HG02798 (cell line): ENCODE results near the gene EPM2AIP1.
"Not testable (repeated sequence)": the region's sequence is repeated elsewhere in the genome, so short reads cannot be mapped to it uniquely, and the experiment has no call there.

Experiments
- ATAC-seq: cut with Tn5 transposase; IDR thresholded peaks from one replicate; pipeline ENCODE4 v1.9.1; 2021; ENCODE audit warnings: mild to moderate bottlenecking; ENCODE audit not compliant: unreplicated experiment, poor library complexity

The EPM2AIP1 gene

DNA sequence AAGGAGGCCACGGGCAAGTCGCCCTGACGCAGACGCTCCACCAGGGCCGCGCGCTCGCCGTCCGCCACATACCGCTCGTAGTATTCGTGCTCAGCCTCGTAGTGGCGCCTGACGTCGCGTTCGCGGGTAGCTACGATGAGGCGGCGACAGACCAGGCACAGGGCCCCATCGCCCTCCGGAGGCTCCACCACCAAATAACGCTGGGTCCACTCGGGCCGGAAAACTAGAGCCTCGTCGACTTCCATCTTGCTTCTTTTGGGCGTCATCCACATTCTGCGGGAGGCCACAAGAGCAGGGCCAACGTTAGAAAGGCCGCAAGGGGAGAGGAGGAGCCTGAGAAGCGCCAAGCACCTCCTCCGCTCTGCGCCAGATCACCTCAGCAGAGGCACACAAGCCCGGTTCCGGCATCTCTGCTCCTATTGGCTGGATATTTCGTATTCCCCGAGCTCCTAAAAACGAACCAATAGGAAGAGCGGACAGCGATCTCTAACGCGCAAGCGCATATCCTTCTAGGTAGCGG lies at the start of gene EPM2AIP1:
Gene EPM2AIP1 (minus strand): TSS at position 326 of the 520 bp plus-strand sequence. CDS start 54 bp downstream, at position 272.
- ATAC-seq: peak; percentile 88

DNA sequence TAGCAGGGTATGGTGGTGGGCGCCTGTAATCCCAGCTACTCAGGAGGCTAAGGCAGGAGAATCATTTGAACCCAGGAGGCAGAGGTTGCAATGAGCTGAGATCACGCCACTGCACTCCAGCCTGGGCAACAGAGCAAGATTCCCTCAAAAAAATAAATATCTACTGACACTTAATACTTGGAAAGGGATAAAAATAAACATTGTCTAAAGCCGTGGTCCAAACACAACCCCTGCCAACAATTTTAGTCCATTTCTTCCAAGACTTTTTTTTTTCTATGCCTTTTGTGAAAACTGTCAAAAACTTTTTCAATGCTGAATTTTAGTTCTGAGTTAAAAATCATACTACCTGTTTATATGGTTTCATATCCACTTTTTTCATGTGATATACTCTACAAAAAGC lies 49.8 kb upstream of the EPM2AIP1 start:
- ATAC-seq: not testable (repeated sequence)

DNA sequence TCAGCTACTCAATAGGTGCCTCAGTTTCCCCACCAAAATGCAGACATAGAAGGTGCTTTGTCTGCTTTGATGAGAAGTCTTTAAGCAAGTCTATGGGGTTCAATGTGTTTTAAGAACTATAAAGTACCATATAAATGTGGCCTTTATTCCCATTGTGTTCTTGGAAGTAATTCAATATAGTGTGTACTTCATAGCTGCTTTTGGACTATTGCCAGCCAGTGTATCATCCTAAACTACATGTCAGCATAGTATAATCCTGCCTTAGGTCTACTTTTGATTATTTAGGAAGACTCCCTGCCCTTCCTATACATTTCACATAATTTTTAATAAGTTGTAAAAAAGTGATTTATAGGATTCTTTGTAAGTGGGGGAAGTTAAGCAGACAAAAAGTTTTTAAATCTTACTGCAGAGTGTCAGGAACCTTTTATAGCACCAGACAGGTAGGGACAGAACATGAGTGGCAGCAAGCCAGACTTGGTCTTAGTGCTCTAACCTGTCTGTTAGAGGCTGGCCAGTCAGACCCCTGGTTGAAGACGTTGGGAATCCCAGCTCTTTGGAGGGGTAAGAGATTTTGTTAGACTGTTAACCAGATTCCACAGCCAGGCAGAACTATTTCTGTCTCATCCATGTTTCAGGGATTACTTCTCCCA lies 48.7 kb upstream of the EPM2AIP1 start:
- ATAC-seq: no peak

DNA sequence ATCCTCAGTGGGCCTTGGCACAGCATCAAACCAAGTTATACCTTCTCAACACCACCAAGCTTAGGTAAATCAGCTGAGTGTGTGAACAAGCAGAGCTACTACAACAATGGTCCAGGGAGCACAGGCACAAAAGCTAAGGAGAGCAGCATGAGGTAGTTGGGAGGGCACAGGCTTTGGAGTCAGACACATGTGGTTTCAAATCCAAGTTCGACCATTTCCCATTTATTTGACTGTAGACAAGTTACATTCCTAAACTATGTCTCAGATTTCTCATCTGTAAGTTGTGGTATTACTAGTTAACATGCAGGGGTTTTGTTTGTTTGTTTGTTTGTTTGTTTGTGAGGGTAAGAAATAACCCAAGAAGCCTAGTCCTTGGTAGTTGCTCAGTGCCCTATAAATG lies 47.3 kb upstream of the EPM2AIP1 start:
- no peak for ATAC-seq

DNA sequence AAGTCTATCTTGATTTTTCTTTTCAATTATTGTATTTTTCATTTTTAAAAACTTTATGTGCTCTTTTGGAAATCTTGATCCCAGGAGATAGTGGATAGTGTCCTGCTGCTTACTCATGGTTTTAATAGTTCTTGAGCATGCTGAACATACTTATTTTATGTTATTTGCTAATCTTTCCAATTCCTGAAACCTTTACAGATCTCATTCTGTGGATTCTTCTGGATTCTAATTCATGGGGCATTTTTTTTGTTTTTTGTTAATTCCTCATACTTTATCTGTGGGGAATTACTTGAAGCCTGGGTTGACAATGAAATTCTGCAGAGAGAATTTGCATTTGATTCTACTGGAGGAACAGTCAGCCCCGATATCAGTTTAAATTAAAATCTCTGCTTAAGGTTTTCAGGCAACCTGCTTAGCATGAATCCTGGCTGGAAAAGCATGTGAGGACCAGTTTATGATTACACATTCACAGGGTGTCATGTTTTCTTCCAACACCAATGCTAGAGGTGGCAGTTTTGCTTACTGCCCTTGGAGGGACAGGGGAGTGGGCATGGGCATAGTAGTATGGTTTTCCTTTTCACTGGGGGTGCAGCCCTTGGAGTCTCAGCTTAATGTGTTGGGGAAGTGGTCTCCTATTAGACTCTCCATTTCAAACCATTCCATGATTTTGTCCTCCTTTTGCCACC lies 46.4 kb upstream of the EPM2AIP1 start:
- no peak for ATAC-seq

DNA sequence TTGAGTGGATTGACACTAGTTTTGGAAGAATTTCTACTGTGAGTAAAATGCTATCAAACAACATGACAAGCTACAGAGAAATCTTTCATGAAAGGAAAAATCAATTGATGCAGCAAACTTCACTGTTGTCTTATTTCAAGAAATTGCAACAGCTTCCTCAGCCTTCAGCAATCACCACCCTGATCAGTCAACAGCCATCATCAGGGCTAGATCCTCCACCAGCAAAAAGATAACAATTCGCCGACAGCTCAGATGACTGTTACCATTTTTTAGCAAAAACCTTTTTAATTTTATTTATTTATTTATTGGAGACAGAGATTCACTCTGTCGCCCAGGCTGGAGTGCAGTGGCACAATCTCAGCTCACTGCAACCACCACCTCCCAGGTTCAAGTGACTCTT lies 44.4 kb upstream of the EPM2AIP1 start:
- no peak for ATAC-seq

DNA sequence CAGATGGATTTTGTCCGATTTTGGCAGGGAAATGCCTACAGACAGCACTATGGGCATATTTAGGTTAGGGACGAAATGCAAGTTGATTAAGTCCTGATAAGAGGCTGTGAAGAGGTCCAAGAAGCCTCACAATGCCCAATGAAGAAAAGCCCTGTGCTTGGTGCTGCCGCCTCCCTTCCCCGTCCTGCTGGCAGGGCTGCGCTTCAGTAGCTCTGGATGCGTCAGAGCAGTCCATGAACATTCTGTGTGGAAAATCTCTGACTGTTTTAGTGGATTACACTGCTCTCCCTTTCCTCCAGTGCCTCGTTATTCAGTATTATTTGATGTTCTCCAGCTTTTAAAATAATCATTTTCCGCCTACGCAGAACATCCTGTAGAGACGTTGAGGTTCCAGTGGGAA lies 40.0 kb upstream of the EPM2AIP1 start:
- no peak for ATAC-seq

DNA sequence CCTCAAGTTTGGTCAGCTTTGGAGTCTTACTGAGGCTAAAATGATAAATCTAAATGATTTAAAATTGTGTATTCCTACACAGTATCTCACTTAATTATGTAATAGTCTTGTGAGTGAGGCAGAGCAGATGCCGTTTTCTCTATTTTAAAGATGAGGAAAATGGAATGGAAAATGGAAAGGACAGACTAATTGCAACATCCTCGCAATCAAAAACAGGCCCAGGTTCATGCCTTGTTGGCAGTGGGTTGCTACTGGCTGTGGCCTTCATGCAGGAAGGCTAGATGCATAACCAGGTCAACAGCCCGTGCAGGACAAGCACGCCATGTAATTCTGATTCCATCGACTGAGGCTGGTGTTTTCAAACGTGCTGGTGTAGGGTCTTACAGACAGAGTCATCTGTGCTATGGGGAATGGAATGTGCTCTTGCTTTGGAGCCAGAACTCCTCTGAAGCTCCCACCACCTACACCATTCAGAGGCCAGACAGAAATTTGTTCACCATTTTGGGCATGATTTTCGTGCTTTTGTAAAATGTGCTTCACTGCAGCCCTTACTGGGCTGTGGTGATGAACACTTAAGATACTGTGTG lies 38.3 kb upstream of the EPM2AIP1 start:
- no peak for ATAC-seq

DNA sequence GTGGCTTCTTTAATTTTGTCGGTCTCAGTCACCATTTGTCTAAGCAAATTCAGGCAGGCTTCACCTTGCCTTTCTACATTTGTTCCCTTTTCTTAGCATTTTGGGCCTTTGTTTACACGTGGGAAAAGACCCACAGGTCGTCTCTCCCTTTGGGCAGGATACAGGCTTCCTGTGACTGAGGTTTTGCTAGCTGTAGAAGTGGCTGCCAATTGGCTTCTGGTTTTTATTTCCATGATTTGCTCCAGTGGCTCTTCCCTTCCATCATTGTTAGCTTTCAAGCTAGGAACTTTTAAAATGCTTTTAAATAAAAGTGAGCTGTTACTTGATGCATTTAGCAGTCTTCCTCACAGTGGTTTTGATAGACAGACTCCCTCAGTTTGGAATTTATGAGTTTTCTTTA lies 37.7 kb upstream of the EPM2AIP1 start:
- ATAC-seq: no peak

DNA sequence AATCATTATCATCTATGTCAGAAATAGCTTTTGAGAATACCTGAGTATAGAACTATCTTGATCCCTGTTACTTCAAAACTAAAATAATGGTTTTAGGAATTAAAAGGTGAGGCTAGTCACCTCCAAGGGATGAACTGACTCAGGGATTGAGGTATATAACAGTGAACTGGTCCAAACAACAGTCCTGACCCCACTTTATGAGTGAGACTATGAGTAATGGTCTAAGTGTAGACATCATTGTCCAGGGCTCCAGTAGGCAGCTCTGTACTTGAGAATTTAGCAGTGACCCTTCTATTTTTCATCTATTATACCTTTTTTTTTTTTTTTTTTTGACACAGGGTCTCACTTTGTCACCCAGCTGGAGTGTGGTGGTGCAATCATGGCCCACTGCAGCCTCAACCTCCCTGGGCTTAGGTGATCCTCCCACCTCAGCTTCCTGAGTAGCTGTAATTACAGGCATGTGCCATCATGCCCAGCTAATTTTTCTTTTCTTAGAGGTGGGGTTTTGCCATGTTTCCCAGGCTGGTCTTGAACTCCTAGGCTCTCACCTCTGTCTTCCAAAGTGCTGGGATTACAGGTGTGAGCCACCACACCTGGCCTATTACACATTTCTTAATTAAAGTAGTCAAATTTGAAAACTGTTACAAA lies 36.7 kb upstream of the EPM2AIP1 start:
- no peak for ATAC-seq

DNA sequence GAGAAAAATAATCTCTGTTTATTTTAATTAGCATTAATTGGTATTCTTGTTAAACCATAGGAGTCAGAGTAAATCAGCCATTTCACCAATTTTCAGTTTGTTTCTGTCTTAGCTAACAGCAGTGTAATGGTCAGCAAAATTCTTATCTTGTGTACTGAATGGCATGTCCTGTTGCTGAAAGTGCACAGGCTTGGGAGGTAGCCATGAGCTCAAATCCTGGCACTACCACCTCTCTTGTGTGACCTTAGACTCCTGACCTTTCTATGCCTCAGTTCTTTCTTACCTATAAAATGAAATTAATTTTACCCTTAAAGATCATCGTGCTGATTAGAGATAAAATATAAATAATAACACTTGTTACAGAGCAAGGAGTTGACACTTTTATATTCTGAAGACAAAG lies 36.2 kb upstream of the EPM2AIP1 start:
- ATAC-seq: no peak

DNA sequence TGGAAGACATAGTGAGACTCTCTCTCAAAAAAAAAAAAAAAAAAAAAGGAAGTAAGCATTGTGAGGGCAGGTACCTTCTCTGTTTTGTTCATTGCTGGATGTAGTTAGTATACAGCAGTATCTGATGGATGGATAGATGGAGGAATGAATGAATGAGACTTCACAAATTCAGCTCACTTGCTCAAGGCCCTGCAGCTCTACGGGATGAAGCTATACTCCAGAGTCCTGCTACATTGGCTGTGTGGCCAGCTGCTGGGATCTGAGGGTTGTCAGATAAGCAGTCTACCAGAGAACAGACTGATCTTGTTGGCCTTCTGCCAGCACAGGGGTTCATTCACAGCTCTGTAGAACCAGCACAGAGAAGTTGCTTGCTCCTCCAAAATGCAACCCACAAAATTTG lies 35.4 kb upstream of the EPM2AIP1 start:
- ATAC-seq: no peak

DNA sequence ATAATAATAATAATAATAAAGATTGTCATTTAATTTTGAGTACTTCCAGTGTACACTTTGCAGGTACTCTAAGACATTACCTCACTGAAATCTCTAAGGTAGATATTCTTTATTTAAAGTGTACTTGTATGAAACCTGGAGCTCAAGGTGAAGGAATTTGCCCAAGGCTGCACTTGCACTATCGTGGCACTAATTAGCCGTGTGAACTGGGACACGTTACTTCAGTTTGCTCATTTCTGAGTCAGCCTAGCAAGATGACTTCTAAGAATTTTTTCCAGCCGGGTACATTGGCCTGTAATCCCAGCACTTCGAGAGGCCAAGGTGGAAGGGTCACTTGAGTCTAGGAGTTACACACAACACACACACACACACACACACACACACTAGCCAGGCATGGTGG lies 33.9 kb upstream of the EPM2AIP1 start:
- ATAC-seq: no peak

DNA sequence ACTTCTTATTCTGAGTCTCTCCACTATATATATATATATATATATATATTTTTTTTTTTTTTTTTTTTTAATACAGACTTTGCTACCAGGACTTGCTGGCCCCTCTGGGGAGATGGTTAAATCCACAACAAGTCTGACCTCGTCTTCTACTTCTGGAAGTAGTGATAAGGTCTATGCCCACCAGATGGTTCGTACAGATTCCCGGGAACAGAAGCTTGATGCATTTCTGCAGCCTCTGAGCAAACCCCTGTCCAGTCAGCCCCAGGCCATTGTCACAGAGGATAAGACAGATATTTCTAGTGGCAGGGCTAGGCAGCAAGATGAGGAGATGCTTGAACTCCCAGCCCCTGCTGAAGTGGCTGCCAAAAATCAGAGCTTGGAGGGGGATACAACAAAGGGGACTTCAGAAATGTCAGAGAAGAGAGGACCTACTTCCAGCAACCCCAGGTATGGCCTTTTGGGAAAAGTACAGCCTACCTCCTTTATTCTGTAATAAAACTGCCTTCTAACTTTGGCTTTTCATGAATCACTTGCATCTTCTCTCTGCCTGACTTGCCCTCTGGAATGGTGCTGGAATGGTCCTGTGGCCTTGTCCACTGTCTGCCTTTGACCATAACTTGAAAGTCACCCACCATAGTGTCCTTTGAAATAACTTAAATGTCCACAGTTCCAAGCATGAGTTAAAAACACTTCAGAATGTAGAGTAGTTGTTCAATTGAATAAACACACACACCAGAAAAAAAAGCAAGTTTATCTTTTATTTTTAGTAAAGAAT lies 32.8 kb upstream of the EPM2AIP1 start:
- ATAC-seq: no peak

DNA sequence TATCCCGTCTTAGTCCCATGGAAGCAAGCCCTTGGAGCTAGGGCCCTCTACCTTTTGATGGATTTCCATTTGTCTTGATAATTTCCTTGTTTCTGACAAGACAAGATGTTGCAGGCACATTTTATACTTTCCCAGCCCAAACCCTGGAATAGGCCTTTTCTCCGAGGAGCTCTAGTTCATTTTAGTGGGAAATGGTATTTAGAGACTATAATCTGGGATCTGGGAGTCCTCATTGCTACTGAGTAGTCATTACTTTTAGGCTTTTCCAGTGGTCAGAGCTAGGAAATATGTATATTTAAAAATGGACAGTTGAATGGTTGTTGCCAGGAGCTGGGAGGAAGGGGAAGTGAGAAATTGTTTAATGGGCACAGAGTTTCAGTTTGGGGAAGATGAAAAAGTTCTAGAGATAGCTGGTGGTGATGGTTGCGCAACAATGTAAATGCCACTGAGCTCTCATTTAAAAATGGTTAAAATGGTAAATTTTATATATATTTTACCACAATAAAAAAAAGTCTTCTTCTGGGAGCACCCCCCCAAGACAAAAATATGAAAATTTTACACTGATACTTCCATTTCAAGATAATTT lies 32.0 kb upstream of the EPM2AIP1 start:
- ATAC-seq: no peak

DNA sequence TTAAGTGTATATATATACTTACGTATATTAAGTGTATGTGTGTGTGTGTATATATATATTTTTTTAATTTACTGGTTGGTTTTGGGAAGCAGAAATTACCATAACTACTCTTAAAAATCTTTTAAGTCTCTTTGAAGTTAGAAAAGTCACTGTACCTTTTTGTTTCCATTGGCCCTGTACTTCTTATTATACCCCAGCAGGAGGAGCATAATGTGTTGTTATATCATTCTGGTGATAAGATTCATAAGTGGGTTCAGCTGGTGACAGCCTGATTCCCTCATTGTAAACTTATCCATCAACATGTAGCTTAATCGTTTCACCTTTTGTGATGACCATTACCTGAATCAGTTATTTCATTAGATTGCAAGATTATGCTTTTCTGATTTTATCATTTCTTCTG lies 31.2 kb upstream of the EPM2AIP1 start:
- ATAC-seq: no peak

DNA sequence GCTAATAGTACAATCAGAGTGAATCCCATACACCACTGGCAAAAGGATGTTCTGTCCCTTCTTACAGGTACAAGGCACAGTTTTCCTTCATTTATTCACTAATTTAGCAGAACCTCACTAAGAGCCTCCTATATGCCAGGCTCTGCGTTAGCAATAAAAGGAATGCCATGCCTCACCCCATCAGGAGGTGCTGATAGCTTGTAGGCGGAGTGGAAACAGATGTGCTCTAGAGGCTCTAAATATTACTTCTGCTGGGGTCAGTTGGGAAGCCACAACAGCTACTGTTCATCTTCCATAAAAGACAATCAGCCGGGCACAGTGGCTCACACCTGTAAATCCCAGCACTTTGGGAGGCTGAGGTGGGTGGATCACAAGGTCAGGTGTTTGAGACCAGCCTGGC lies 24.8 kb upstream of the EPM2AIP1 start:
- ATAC-seq: no peak

DNA sequence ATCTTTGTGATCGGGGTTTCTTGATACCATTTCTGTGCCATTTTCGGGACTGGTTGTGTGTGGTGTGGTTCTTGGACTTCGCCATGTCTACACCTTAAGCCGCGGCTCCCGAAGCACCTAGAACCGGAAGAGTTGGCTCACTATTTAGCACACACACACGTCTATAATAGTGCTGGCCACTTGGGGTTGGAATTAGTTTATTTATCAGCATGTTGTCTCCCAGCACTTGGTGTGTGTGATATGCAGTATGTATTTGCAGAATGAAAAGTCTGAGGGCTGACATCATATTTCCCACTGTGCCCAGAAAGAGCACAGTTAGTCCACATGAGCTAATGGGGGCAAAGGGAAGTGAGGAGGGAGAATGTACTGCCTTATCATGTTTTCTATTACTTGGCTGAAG lies 24.0 kb upstream of the EPM2AIP1 start:
- ATAC-seq: no peak

DNA sequence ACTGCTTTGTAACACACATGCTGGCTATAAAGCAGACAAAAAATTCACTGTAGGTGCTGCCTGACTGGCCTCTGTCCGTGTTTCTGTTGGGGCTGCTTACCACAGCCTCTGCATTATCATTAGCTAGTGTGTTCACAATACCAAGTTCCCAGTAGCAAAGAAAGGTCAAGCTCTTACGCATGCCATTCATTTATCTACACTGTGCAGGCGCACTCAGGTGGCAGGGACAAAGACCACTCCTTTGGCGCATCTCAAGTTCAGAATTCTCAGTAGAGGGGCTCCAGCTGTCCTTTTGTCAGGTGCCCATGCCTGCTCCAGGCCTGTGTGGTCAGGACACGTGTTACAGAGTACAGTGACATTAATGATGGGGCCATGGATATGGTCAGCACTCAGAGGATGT lies 22.7 kb upstream of the EPM2AIP1 start:
- no peak for ATAC-seq

DNA sequence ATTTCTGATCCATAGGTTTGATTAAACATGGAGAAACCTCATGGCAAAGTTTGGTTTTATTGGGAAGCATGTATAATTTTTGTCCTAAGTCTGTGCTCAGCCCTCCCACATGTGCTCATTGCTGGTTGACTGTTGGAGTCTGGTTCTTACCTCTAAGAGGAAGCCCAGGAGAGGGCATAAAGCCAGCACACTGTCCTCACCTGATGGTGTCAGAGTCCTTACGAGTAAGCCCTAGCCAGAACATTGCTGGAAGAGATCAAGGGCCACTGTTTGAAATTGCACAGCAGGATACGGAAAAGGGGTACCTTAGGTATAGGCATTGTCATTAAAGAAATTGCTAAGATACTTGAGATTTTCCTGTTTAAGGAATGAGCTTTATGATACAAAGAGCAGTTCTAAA lies 21.7 kb upstream of the EPM2AIP1 start:
- ATAC-seq: no peak
